Posterior vena cava (tissue), 2 donors: ENCODE results near the gene NRSN2. TPM values are rescaled to one million over a fixed set of nuclear protein-coding genes. Genes with fewer than 3 reads are reported as not detected.
"Not testable (repeated sequence)": the region's sequence is repeated elsewhere in the genome, so short reads cannot be mapped to it uniquely, and the experiment has no call there.

Experiments
- DNase-seq: peaks from one replicate; pipeline ENCODE4 v3.0.0-alpha.2; 2020; ENCODE audit warnings: low spot score
- intact Hi-C, 2 donors: fragments of 100-400 bp; cut with DNase I; formaldehyde crosslinking; loops; one replicate each; pipeline versions ENCODE4 v1.14.1 to v1.14.2; 2022 to 2023
- total RNA-seq, 2 donors: library from RNA; stranded (reverse); fragmentation: NEBNext Ultra II Directional; extraction: Animal tissue kit (Norgen Biotek cat#: 25700); gene quantifications; one replicate each; pipeline ENCODE4 v1.2.1, GENCODE V29; 2021
- donor health status: DM: yes; HTN: yes; CAD: no.
- donor health status: DM: yes; HTN: yes; CAD: no.

NRSN2 gene
- total RNA-seq, 2 donors from 2014 or later: 44.2 to 51.0 TPM

GRCh38 chr20:324177-325044, 22.5 kb upstream of the NRSN2 start:
- DNase-seq: peak; percentile 96
- intact Hi-C loops: no loop called here

- intact Hi-C loops: no loop called here
- DNase-seq: peak; percentile 99
Observed at GRCh38 chr20:325045-325888, 21.6 kb upstream of the NRSN2 start, which contains the start of gene SOX12. SOX12 (plus strand) TSS chr20:325552; CDS start chr20:325925, 373 bp downstream.

GRCh38 chr20:325889-326644, 20.8 kb upstream of the NRSN2 start:
- DNase-seq: peak; percentile 90
- intact Hi-C loops: no loop called here

- intact Hi-C loops: no loop called here
- DNase-seq: peak; percentile 82
Observed at GRCh38 chr20:326645-327185, 20.2 kb upstream of the NRSN2 start.

- intact Hi-C loops: no loop called here
- peak; percentile 93 for DNase-seq
Observed at GRCh38 chr20:327186-328026, 19.5 kb upstream of the NRSN2 start.

GRCh38 chr20:328027-328974, 18.6 kb upstream of the NRSN2 start:
- peak; percentile 62 for DNase-seq

GRCh38 chr20:328975-329695, 17.8 kb upstream of the NRSN2 start:
- DNase-seq: peak; percentile 67
- intact Hi-C loops: no loop called here

More at GRCh38 chr20:328027-328974, 18.6 kb upstream of the NRSN2 start:
- intact Hi-C loops: no loop called here

- peak; percentile 62 for DNase-seq
- intact Hi-C loops: no loop called here
Observed at GRCh38 chr20:329851-330232, 17.1 kb upstream of the NRSN2 start.

- intact Hi-C loops: no loop called here
- peak; percentile 78 for DNase-seq
Observed at GRCh38 chr20:330233-331149, 16.4 kb upstream of the NRSN2 start.

- peak; percentile 19 for DNase-seq
- intact Hi-C loops: no loop called here
Observed at GRCh38 chr20:334578-334977, 12.3 kb upstream of the NRSN2 start.

- intact Hi-C loops, DNase-seq: not testable (repeated sequence)
Observed at GRCh38 chr20:336040-336439, 10.9 kb upstream of the NRSN2 start.

GRCh38 chr20:341682-342081, 5.2 kb upstream of the NRSN2 start:
- no peak for DNase-seq
- intact Hi-C loops: no loop called here

- no peak for DNase-seq
- intact Hi-C loops: no loop called here
Observed at GRCh38 chr20:343107-343506, 3.8 kb upstream of the NRSN2 start.

GRCh38 chr20:346033-346639, 775 bp upstream of the NRSN2 start:
- DNase-seq: no peak
- intact Hi-C loops: no loop called here

GRCh38 chr20:347317-347639, 367 bp downstream of the NRSN2 start:
- DNase-seq: no peak
- intact Hi-C loops: no loop called here
